ENCODE data around the gene HSP90AB1. TPM values are rescaled to one million over a fixed set of nuclear protein-coding genes. Genes with fewer than 3 reads are reported as not detected.

HSP90AB1 gene
- total RNA-seq, 1 experiment from 2014 or later = 1,155 TPM

DNA sequence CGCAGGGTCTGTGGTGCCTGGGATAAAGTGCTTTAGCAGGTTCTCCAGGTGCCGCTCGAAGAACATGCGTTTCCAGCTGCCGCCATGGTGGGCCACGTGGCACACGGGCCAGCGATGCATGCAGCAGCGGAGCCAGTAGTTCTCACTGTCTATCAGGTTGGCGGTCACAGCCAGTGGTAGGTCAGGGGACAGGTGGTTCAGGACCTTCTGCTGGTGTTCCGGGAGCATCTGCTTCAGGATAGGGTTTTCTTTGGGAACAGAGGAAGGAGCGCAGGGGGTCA, 39.3 kb downstream of the HSP90AB1 start:
- no peak for DNase-seq (ENCODE audit: low read depth)

DNA sequence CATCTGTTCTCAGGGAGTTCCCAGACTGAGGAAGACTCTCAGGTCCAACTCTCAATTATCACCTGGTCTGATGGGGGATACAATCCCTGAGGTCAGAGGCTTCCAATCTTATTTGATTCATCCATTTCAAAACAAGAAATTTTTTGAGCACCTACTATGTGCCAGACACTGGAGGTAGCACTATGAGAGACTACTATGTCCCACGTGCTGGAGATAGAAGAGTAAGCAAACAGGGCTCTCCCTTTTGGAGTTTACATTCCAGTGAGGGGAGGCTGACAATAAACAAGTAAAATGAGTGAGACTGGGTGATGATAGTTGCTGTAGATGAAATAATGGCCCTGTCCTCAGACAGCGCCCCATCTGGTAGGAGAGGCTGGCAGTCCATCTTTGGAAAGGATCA, 39.8 kb downstream of the HSP90AB1 start:
- no peak for DNase-seq (ENCODE audit: low read depth)

DNA sequence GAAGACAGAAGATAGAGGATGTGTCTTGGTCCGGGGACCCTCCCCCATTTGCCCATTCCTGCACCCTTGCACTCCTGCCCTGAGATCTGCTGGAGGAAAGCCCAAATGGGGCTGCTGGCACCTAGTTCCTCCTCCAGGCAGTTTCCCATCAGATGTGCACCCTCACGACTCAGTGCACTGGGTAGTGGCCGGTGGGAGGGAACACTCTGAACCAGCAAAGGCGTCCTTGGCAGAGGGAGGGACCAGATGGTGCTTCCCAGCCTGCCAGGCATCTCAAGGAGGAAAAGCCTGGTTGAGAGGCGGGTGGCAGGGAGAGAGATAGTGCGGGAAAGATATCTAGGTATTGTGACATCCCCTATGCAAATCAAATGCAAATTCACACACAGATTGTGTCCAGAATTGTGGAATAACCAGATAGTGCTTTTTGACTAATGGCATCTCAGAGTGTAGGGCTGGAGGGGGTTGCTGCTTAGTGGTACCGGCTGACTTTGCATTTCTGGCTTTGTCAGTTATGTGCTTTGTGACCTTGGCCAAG, 42.9 kb downstream of the HSP90AB1 start:
- no peak for DNase-seq (ENCODE audit: low read depth)

DNA sequence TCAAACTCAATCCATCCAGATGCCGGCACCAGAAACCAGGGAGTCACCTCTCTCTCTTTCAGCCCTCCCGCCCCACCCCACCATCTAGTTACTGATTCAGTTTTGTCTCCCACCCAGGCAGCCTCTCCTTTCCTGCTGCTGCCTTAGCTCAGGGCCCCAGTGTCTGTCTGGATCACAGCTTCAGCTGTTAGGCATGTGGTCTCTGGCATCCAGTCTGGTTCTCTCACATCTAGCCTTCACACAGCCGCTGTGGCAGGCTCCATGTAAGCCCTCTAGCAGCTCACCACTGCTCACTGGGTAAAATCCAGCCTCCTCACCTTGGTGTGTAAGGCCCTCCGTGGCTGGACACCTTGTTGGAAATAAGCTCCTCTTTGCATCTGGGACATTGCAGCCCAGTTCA, 44.9 kb downstream of the HSP90AB1 start:
- no peak for DNase-seq (ENCODE audit: low read depth)

DNA sequence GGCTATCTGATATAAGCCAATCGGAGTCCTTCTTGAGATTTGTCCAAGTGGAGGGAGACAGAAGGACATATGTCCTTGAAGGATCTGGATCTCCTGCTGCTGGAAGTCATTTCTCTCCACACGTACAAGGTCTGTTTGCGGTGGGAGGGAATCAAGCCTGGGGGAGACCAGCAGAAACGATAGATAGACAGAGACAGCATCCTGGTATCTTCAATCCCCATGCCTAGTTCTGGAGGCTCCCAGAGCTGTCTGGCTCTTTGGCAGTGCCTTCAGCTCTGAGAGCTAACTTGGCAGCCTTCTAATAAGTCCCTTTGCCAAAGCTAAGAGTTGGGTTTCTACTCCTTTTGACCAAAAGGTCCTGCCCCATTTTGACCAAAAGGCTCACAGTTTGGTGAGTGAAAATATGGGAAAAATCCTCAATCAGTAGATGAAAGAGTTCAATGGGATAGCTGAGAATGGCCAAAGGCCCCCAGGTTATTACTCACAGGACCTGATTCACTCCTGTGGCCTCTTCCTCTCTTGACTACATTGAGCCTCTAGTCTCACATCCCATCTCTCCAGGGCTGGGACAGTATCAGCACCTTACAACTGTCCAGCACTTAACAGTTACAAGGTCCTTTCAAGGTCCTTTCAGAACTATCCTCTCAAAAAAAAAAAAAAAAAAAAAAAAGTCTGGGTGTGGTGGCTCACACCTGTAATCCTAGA, 45.9 kb downstream of the HSP90AB1 start:
- DNase-seq (ENCODE audit: low read depth) = no peak

DNA sequence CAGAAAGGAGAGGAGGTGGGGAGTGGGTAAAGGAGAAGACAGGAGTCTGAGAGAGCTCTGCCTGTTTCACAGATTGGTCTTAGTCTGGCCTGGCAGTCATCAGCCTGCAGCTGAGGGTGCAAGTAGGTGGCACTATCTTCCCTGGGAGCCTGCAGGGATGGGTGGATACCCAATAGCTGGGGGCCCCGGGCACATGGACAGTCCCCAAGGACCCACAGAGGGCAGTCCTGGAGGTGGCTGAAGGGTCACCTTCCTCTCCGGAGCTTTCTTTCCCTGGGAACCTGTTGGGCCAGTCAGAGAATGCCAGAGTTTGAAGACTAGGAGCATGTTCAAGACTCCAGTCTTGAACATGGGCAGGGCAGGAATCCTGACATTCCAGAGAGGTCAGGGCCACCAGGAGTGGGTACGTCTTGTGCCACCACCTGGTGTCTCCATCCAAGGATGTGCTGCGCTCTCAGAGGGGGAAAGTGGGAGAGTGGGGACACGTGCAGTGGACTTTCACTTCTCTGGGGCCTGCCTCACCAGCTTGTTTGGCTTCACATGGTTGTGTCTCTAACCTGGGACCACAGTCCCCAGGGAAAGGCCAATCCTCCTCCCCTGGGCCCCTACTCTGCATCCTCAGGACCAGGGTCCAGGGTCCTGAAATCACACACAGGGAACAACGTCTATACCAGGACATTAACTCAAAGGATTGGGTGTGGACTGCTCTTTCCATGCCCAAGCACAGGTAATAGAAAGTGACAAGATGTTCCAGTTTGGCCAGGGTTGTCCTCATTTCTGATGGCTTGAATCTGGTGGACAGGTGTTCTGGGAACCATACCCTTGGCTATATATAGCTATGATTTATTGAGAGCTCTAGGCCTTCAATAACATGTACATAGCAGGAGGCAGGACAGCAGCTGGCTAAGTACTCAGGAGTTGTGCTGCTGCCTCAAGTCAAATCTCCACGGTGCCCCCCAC, 48.2 kb downstream of the HSP90AB1 start:
- no peak for DNase-seq (ENCODE audit: low read depth)

DNA sequence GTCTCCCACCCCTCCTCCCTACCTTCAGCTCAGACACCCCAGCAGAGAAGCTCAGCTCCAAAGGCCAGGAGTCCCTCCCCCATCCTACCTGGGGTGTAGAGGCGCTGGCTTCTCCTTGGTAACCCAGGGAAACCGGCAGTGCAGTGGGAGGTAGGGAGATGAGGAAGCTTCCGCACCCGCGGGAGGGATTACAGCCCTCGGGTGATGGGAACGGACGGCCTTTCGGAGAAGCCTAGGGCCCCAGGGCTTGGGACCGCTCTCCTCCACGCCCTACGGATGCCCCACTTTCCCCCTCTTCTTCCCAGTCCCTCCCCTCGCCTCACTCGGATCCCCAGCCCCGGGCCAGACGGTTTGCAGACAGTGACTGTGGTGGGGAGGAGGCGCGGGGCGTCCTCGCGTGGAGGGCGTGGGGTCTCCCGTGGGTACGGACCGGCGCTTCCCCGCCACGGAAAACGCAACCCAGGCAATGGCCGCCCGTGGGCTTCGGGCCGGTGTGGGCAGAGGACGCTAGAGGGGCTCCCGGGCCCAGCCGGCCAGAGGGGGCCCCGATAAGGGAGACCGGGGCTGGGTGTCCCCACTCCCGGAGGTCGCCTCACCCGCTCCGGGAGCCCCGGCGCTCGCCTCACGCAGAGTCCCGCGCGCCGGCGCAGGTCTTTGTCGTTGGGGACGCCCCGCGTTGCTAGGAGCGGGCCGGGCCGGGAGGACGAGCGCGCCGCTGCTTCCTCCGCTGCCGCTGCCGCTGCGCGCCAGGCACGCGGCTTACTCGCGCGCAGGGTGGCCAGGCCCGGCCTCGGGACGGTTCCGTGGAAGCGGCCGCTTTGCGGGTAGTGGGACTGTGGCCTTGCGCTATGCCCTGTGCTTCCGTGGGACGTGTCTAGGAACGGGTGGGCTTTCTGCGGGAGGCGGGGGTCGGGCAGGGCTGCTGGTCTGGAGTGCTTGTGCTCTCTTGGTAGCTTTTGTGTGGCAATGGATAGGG, 50.5 kb downstream of the HSP90AB1 start:
- no peak for DNase-seq (ENCODE audit: low read depth)

DNA sequence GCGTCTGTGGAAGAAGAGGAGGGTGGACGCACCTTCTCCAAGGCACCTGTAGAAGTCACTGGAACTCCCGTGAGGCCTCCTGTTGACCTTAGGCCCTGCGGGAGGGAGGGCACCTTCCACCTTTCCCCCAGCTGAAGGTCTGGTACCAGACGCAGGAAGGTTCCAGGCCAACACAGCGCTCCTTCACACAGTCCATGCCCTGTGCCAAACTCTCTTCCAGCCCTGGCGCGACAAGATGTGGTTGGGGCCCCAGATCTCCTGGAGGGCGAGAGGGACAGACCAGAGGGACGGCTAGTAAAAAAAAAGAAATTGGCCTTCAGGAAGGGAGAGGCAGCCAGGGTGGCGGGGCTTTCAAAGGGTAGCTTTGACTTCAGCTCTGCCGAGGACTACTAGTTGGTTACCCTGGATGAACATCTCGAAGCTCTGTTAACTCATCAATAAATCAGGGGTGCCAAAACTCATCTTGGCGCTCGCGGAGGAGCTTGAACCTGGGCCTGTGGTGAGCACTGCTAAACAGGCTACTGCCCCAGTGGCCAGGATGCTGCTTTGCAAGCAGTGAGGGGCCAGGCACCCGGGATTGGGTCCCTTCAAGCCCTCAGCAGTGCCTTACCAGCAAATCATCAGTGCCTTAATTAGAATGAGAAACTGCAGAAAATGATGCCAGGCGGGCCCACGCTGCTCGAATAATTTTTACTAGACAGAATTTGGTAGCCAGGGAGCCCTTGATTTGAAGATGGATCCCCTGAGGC, 51.3 kb downstream of the HSP90AB1 start:
- DNase-seq (ENCODE audit: low read depth) = no peak

DNA sequence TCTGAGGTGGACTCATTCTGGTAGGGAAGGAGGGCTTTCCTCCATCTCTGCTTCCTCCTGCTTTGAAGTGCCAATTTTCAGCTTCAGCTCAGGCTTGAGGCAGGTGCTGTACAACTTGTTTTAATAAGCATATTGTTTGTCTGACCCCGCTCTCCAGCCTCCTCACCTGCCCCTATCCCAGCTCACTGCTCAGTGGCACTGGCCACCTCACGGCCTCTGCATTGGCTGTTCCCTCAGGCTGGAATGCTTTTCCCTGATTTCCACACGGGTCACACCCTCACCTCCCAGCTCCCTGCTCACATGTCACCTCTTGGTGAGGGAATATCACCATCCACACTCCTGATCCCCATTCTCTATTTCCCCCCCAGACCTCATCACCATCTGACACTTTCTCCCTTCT, 52.0 kb downstream of the HSP90AB1 start:
- no peak for DNase-seq (ENCODE audit: low read depth)

DNA sequence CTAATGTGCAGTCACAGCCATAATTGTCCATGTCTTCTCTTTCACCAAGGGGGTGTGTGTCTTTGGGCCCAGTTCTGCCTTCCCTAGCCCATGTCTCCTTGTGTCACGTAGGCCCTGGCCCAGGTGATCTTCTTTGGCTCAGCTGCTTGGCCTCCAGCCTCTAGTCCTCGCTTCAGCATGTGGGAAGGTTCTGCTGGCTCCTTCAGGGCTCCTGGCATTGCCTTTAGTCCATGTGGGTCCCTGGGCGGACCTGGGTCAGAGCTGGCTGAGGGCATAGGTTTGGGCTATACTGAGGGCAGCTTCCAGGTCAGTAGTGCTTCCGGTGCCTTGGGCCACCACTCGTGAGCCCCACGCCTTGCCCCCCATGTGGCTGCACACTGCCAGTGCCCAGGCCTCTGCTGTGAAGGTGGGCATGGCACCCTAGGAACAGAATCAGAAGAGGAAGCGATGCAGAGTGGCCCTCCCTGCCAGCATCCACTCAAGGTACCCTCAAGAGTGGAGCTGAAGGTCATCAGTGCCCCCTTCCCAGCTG, 53.5 kb downstream of the HSP90AB1 start:
- no peak for DNase-seq (ENCODE audit: low read depth)

DNA sequence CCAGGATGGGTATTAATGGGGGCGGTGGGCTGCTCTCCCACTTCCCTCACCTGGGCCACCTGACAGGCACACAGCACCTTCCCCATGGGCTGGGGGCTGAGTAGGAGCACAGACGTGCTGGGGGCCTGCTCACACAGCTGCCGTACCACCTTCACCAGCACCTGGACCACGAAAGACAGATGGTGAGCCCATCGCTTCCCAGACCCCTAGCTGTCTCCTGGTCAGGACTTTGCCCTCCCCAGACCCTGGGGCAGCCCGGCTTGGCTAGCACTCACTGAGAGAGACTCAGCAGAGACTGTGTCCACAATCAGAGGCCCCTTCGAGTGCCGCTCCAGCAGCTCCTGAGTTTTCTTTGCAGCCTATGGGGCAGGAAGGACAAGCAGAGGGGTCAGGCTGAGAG, 54.2 kb downstream of the HSP90AB1 start:
- DNase-seq (ENCODE audit: low read depth) = no peak

DNA sequence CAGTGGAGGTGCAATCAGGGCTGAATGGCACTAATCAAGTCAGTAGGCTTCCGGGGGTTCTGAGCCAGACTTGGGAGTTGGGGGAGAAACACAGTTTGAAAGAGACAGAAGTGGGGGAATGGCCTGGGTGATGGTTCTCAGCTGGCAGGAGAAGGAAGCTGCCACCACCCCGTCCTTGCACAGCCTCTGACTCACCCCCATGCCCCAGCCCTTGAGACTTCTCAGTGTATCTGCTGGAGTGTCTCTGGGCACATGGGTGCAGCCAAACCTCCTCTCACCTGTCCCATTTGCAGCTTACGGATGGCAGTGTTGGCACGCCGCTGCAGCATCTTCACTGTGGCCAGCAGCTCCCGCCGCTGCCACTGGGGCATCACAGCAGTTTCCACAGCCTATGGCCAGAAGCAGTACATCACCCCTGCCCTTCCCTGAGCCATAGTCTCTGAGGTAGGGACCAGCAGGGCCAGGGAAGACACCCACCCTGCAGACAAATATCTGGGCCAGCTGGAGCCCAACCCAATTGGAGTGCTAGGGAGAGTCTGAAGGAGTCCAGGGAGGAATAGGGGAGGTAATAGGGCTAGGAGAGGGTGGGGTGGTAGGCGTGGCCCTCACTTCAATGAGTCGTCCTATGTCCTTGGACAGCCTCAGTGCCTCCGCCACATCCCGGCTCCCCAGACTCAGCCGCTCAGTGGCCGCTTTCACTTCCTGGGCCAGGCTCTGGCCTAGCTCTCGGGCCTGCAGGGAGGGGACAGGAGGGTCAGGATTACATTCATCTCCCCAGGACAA, 55.1 kb downstream of the HSP90AB1 start:
- DNase-seq (ENCODE audit: low read depth) = no peak

DNA sequence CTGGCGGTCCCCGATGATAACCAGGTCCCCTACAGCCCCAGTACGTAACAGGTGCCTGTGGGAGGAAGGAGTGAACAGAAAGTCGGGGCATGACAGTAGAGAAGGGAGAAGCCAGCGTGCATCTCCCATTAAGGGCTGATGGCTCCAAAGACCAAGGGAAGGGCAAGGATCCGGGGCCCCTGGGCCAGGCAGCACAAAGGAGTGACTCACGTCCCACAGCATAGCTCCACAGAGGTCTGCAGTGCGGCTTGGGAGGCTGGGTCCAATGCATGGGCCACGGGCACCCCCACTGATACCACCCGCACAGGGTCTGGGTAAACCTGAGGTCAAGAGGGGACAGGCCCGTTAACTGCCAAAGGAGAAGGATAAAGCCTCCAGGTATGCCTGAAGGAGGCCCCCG, 56.0 kb downstream of the HSP90AB1 start:
- no peak for DNase-seq (ENCODE audit: low read depth)

Other genes with a start within 250 kb of the HSP90AB1 start
- gene MRPL14, start 119.6 kb upstream of the HSP90AB1 start, total RNA-seq (2014; rRNA removed) = 72.9 and 73.9 TPM in 2 replicates
- 38.2 and 39.0 TPM in 2 replicates for gene TMEM63B, start 119.5 kb upstream of the HSP90AB1 start, total RNA-seq (2014; rRNA removed)
- 0.06 TPM in 1 of 2 replicates, not detected in the other for gene CAPN11, start 88.3 kb upstream of the HSP90AB1 start, total RNA-seq (2014; rRNA removed)
- gene MYMX, start 30.2 kb upstream of the HSP90AB1 start, total RNA-seq (2014; rRNA removed) = 10.6 and 38.0 TPM in 2 replicates
- 58.5 and 77.7 TPM in 2 replicates for gene SLC29A1, start 23.5 kb upstream of the HSP90AB1 start, total RNA-seq (2014; rRNA removed)
- gene SLC35B2, start 10.4 kb downstream of the HSP90AB1 start, total RNA-seq (2014; rRNA removed) = 111 and 117 TPM in 2 replicates
- gene NFKBIE, start 18.4 kb downstream of the HSP90AB1 start, total RNA-seq (2014; rRNA removed) = 8.6 and 11.5 TPM in 2 replicates
- not detected in 2 replicates for gene TMEM151B, start 23.3 kb downstream of the HSP90AB1 start, total RNA-seq (2014; rRNA removed)
- 17.1 and 23.1 TPM in 2 replicates for gene AARS2, start 66.2 kb downstream of the HSP90AB1 start, total RNA-seq (2014; rRNA removed)
- gene SPATS1, start 95.5 kb downstream of the HSP90AB1 start, total RNA-seq (2014; rRNA removed) = not detected in 2 replicates
- 31.4 and 35.0 TPM in 2 replicates for gene CDC5L, start 140.6 kb downstream of the HSP90AB1 start, total RNA-seq (2014; rRNA removed)

All from LHCN-M2 (cell line).